GM19463 (cell line): Measurements from ENCODE around the gene CCDC93.
"Not testable (repeated sequence)": the region's sequence is repeated elsewhere in the genome, so short reads cannot be mapped to it uniquely, and the experiment has no call there.

ENCODE experiments used
- ATAC-seq: cut with Tn5 transposase; IDR thresholded peaks from one replicate; pipeline ENCODE4 v1.9.1; 2021; ENCODE audit warnings: mild to moderate bottlenecking, moderate library complexity; ENCODE audit not compliant: unreplicated experiment

CCDC93 gene

DNA sequence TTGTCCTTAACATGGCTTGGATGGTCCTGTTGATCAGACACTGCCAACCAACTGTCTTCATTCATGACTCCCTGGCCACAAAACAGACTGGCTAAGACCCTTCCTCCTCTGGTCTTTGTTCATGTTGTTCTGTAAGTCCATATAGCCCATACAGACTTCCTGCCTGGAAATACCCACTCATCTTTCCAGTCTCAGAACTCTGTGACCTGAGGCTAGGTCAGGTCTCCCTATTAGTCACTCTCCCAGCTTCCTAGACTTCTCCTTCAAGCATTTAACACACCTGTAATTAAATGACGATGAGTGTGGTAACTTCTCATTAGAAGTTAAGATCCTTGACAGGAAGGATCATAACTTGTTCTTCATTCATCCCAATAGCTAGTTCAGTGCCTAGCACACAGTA lies 56.3 kb downstream of the CCDC93 start:
- no peak for ATAC-seq

DNA sequence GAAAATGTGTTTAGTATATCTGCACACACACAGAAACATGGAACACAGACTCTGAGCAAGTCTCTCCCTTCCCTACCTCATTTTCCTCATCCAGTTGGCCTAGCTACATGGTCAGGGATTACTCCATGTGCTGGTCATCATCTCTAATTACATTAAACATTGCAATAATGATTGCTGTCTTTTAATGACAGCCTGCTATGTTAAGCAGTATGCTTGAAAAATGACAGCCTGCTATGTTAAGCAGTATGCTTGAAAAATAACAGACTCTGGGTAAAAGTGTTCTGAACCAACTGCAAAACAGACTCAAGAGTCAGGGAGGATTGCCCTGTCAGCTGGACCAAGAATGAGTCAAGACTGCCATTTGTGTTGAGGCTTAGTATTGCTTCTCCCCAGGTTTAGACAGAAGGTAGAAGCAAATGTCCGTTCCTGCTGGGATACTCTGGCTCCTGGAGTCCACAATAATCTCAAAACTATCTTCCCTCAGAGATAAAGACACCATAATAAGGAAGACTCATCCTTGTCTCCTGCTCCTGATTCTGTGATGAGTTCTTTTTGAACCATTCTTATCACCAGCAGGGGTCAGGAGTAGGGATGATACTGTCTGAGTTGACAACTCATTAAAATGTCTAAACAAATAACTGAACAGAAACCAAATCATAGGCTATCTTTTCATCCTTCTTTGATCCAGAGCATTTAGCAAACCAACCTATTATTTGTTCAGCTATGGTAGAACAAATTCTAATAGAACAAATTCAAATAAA lies 57.7 kb downstream of the CCDC93 start:
- no peak for ATAC-seq

DNA sequence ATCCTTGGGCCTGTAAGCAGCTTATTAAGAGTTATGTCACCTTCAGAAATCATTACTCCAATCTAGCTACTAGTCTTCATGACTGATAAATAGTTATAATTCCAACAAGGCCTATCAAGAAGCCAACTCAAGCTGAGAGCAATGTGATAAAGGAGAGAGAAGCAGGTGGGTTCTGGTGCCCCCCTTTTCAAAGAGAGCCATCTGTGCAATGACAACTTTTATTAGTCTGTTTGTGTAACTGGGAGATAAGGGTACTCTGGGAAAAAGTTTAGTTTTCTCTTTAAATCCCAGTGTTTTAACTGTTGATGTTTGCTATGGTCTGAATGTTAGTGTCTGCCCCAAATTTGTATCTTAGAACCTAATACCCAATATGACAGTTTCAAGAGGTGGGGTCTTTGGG lies 60.6 kb downstream of the CCDC93 start:
- ATAC-seq = no peak

DNA sequence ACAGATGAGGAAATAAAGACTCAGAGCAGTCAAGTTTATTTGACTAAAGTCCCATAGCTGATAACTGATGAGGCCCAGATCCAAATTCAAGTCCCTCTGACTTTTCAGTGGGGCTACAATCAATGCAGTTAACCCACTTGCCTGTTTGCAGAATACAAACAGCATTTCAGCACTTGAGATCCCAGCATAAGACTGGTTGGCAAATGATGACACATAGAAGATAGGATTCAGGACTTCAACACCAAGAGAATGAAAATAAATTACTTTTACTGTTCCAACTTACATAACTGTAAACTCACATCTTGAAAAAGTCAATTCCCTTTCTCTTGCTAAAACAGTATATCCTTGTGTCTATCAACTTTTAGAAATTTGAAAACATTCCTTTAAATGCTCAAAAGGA lies 61.2 kb downstream of the CCDC93 start:
- no peak for ATAC-seq

DNA sequence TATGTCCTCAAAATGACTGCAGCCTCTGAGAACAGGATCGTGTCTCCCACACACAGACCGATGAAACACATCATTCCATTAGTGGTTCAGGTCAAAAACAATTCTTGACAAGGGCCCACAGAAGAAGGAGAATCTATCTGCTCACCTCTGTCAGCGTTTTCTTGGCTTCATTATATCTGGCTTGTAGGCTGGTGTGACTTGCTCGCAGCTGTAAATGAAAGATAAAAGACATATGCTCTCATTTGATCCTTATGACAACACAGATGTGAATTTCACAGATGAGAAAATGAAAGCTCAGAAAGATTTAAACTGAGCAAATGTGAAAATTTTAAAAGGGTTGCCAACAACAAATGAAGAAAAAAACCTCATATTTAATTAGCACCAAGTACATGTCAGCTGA lies 61.6 kb downstream of the CCDC93 start:
- ATAC-seq = no peak

DNA sequence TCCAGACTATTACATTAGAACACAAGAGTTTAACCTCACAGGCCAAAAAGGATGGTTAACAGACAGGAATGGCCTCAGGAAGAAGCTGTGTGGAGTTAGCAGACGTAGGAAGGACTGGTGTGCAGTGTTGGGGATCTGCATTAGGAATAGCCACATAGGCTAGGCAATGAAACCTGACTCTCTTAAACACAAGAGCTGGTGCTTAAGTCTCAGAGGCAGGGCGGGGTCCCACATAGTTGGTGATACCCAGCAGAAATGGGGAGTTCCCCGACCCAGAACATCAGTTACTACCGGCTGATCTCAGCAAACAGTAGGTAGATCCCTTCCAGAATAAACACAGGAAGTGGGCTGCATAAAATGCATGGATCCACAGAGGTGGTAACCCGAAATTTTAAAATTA lies 64.1 kb downstream of the CCDC93 start:
- ATAC-seq = no peak

DNA sequence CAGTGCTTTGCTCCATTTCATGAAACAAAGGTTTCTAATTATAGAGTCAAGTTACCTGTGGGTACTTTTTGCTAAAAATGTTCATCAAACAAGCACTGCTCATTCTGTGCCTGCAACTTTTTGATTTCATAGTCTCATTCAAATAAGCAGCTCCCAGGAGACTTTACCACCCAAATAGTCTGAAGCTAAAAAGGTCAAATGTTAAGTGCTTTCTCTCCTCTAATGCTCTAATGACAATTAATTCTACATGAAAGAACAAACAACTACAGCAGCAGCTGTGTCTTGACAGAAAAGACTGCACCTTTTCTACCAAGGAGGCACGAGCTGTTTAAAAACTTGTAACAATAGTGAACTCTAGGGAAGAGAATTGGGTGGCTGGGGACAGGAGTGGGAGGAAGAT lies 65.3 kb downstream of the CCDC93 start:
- no peak for ATAC-seq

DNA sequence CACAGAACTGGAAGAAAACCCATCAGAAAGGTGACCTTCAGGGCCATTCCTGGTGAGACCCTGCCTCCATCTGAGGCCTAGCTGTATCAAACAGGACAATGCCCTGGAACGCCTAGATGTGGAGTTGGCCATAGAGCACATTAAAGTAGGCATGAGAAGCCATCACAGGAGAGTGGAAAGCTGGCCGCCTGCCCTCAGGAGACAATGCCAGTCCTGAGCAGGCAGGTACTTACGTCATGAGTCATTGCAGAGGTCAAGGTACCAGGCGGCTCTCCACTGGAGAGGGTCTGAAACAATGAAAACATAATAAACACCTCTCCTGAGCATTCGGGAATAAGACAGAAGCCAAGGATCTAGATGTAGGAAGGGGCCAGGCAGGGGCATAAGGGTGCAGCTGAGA lies 68.6 kb downstream of the CCDC93 start:
- no peak for ATAC-seq

DNA sequence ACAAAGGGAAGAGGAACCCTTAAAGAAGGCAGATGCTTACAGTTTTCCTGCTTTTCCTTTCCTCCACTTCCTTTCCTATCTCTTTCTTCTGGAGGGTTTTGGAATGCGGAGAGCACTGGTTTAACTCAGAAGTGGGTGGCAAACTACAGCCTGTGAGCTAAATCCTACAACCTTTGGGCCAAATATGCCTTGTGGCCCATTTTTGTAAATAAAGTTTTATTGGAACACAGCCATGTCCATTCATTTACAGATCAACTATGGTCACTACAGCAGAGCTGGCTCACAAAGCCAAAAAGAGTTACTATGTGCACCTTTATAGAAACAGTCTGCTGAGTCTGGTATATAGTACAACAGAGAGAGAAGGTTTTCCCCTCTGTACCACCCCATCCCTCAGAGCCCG lies 69.1 kb downstream of the CCDC93 start:
- ATAC-seq = no peak

DNA sequence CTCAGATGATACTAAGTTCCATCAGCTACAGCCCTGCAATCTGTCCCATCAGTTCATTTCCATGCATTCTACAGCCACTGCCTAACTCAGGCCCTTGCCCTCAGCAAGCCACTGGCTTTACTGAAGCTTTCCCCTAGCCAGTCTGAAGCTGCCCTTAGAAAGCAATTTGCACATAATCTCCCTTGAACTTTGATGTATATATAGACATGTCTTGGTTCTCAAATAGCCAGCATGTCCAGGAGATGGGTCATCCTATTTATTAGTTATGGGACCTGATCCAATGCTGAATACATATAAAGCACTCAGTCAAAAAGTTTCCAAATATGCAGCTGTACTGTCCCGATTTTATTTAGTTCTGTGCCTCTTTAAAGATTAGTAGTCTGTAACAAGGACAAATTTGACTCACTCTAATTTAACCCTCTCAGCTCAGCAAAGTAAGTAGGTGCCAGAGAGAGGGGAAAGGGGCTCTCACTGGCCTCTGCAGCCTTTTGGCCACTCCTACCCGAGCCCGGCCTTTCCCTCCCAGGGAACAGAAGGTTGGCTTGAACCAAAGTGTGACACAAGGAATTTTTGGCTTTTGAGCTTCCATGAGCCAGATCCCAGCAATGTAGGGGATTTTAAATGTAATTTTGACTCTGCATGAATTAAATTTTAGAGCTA lies 70.7 kb downstream of the CCDC93 start:
- ATAC-seq = no peak

DNA sequence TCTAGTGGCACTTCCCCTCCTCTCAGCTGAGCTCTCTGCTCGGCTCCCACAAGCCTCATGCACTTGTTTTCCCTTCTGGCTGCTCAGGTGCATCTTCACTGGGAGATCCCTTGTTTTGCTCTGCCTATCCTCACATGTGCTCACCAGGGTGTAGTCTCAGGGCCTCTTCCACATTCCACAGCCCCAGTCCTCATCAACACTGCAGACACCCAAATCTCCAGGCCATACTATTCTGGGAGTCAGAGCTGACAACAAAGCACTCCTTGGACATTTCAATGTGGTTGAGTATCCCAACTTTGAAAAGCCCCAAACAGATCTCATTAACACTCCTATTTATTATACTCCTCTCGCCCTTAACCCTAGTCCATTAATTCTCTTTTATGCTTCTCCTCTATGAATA lies 71.3 kb downstream of the CCDC93 start:
- ATAC-seq = no peak

DNA sequence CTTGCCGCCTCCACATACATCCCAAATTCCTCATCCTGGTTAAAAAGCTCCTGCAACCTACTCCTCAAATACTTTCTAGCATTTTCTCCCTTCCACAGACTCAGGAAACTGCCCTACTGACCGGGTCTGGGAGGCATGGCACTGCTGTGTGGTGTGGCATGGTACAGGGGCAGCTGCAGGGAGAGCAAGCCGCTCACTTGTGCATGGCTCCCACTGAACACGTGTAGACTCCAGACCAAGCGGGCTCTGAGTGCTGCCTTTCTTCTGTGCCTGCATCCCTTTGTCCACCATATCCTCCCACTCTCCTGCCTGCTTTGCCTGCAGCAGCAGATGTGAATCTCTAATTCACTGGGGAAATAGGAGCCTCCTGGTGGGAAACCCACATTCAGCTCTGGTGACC lies 72.2 kb downstream of the CCDC93 start:
- ATAC-seq = no peak

DNA sequence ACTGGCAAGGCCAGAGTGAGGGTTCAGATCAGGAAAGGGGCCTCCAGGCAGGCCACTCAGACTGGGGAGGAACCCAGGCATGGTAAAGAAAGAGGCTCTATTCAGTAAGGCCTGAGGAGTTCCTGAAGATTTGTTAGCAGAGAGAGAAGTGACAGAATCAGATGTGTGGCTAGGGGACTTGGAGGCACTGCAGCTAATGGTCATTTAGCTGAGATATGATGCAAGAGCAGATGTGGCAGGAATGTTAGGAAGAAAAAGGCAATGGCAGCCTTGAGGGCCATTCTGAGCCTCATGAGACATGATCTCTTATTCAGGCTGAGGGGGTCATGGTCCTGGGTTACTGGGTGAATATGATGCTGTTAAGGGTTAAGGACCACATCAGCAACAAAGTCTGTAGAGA lies 73.4 kb downstream of the CCDC93 start:
- no peak for ATAC-seq

DNA sequence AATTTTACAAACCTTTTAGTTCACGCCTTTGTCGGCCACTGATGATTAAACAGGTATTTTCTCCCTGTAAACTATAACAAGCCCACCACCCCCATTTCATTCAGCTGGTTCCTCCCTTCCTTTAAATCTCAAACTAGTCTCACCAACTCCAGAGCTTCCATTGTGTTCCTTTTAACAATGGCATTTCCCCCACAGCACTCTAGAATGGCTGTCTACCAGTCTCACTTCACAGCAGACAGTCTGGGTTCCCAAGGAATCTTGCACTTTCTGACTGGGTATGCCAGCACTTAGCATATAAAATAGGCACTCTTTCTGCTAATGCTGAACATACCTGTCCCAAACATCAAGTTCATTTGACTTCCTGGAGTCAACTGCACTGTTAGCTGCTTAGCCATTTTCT lies 75.3 kb downstream of the CCDC93 start:
- ATAC-seq = no peak

DNA sequence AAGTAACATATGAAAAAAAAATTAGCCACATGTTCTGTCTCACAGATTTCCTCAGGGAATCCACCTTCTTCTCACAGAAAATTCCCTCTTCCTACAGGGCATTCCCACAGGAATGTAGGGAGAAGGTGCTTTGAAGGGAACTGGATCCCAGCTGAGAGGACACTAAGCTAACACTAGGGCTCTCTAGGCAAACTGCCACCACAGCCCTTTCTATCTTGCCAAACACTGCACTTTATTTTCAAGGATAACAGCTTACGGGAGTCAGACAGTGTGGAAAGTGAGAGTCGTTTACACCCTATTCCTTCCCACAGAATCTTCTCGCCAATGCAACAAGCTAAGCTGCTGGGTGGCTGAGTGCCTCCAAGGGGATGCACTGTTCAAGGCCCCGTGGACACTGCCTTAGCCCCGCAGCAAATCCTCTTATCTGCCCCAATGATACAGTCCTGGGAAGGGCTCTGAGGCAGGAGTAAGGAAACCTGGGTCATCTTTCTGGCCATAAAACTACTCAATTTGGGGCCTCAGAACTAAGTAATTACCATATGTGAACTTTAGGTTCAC lies 76.9 kb downstream of the CCDC93 start:
- ATAC-seq = no peak

DNA sequence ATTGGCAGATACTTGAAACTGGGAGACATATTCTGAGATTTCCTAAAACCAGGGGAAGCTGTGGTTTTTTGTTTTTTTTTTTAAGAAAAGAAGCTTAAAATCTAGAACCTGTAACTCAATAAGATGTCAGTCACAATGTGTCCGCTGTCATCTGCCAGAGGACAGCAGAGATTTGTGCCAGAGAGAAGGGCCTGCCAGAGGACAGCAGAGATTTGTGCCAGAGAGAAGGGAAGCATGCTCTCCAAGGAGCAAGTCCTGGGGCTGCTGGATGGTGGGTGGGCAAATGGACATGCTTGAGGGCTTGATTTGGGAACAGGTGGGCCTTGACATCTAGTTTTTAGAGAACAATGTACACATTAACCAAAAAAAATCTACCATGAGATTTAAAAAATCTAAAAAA lies 77.9 kb downstream of the CCDC93 start:
- ATAC-seq = no peak

DNA sequence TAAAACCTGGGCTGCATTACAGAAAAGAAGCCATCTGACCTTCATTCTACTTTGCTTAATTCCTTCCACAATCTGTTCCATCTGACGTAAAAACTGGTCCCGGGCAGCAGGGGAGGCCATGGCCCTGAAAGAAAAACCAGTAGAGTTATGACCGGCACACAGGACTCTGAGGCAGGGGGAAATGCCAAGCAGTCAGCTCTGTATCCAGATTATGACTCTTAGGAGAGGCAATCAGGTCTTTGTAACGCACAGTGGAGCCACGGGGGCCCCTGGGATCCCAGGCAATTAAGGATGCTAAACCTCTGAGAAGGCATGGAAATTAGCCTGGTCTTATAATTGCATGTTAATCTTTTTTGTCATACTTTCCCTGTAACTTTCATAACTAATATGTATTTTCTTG lies 78.4 kb downstream of the CCDC93 start:
- no peak for ATAC-seq

DNA sequence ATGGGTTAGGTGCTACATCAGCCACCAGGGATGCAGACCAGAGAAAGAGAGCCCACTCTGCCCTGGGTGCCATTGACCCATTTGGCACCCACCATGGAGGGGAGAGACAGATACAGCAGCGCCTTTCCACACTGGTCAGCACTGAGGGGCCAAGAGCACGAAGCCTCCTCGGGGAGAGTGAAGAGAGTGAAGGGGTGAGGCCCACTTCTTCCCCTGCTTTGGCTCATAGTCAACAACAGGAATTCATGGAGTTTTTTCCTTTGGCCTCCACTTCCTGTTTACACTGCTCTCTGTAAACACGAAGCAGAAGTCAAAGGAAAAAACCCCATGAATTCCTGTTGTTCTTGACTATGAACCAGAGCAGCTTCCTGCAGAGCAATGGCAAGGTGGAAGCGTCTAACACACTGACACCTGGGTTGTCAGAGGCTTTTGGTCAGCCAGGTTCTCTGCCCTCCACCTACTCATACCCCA lies 80.0 kb downstream of the CCDC93 start:
- ATAC-seq = no peak

DNA sequence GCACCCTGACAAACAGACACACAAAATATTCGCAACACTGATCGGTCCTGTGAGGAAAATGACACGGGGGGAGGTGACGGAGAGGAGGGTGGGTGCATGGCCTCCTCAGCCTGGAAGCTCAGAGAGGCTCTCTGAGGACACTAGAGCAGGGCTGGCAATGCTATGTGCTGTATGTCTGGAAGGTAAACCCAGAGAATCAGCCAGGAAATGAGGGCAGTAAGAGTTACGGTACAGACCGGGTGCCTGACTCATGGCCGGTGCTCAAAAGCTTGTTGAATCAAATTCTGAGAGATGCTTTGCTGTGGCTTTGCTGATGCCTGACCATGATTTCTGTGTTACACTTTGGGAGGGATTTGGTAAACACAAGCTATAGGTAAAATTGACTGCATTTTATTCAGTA lies 81.9 kb downstream of the CCDC93 start:
- ATAC-seq = no peak

DNA sequence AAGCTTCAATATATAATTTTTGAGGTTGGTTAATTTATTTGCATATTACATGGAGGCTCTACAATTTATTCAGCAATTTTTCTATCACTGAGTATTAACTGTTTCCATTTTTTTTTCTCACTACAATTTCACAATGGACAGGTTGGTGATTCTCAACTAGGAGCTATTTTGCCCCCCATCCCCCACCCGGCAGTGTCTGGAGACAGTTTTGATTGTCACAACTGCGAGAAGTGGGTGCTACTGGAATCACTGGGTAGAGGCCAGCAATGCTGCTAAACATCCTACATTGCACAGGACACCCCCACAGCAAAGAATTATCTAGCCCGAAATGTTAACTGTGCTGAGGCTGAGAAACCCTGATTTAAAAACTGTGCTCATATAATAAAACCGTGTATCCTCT lies 82.6 kb downstream of the CCDC93 start:
- ATAC-seq = no peak

DNA sequence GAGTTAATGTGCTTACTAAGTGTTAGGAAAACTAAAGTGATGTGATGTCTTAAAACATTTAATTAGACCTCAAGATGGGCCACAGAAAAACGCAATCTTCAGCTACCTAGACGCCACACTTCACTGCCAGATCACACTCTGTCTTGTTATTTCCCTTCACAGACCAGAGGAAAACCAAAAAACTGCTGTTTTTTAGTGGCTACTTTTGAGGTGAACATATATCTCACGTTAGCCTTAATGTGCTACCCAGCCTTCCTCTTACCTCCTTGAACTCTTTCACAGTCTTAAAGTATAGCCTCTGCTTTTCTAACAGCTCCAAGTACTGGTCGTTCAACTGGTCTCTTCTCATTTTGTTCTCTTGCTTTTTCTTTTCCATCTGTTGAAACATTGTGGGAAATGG lies 83.1 kb downstream of the CCDC93 start:
- no peak for ATAC-seq

DNA sequence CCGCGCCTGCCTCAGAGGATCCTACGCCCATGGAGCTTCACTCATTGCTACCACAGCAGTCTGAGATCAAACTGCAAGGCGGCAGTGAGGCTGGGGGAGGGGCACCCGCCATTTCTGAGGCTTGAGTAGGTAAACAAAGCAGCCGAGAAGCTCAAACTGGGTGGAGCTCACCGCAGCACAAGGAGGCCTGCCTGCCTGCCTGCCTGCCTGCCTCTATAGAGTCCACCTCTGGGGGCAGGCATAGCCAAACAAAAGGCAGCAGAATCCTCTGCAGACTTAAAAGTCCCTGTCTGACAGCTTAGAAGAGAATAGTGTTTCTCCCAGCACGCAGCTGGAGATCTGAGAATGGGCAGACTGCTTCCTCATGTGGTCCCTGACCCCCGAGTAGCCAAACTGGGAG lies 90.4 kb downstream of the CCDC93 start:
- not testable (repeated sequence) for ATAC-seq
